ENCODE data around the gene TUBE1. TPM values are rescaled to one million over a fixed set of nuclear protein-coding genes. Genes with fewer than 3 reads are reported as not detected.
"Not testable (repeated sequence)": the region's sequence is repeated elsewhere in the genome, so short reads cannot be mapped to it uniquely, and the experiment has no call there.

Gene TUBE1
- total RNA-seq, 3 donors from 2014 or later, result 27.7 to 72.4 (median 48.2) TPM

DNA sequence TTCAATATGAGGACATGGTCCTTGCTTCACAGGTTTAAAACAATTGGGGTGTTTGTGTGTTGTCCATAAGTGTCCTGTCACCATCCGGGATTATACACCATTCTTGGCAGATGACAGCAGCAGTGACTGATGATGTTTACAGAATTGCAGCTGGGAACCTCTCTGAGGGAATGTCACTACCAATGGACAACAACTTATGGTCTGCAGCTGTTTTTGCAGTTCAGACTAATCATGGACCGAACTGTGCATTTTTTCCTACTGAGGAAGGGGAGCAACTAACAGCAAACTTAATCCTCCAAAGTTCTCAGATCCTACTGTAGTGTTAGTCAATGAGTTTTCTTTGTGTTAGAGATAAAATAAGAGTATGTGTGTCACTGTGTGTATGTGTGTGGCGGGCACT is 26.1 kb upstream of the TUBE1 start:
- Histone ChIP-seq H3K9me3 (no peaks in the 10 kb centered on the region), H3K27ac (no peak overlapping the region)
- TF ChIP-seq, protein P1, sequence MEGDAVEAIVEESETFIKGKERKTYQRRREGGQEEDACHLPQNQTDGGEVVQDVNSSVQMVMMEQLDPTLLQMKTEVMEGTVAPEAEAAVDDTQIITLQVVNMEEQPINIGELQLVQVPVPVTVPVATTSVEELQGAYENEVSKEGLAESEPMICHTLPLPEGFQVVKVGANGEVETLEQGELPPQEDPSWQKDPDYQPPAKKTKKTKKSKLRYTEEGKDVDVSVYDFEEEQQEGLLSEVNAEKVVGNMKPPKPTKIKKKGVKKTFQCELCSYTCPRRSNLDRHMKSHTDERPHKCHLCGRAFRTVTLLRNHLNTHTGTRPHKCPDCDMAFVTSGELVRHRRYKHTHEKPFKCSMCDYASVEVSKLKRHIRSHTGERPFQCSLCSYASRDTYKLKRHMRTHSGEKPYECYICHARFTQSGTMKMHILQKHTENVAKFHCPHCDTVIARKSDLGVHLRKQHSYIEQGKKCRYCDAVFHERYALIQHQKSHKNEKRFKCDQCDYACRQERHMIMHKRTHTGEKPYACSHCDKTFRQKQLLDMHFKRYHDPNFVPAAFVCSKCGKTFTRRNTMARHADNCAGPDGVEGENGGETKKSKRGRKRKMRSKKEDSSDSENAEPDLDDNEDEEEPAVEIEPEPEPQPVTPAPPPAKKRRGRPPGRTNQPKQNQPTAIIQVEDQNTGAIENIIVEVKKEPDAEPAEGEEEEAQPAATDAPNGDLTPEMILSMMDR (IDR thresholded peaks at IDR 0.05), result no peak
- TF ChIP-seq POLR2AphosphoS5 (IDR thresholded peaks at IDR 0.05), result no peak
- no peak for TF ChIP-seq POLR2A (IDR thresholded peaks at IDR 0.05)

DNA sequence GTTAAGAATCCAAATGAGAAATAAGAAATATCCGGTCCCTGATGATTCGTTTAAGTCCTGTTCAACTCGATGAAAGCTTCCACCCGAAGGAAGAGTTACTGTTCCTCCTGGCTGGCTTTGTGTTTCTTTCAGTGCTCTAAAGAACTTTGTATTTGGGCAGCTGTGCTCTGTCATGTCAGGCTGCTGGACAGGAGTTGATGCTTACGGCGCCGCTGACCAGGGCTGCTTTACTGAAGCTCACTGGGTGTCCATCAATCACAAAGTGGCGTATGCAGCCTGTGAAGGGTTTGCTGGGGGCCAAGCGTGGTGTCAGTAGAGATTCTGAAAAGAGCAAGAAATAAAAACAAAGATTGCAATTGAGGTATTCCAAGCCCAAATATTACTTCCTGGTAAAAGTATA is 22.0 kb upstream of the TUBE1 start:
- H3K36me3 ChIP-seq, result no peaks in the 10 kb centered on the region
- intact Hi-C loops (cut with DNase I; ENCODE audit: low total_unique reads), result no loop called here
- no peak for DNase-seq (ENCODE audit: low spot score in 2 of 2)
- H3K27ac ChIP-seq, result no peak overlapping the region
- no peaks in the 10 kb centered on the region for H3K4me1 ChIP-seq
- no peak for TF ChIP-seq POLR2AphosphoS5 (IDR thresholded peaks at IDR 0.05)
- TF ChIP-seq, protein P1 (IDR thresholded peaks at IDR 0.05), result no peak
- TF ChIP-seq POLR2A (IDR thresholded peaks at IDR 0.05), result no peak
- H3K4me3 ChIP-seq, result no peak overlapping the region
- no peaks in the 10 kb centered on the region for H3K27me3 ChIP-seq
- no peaks in the 10 kb centered on the region for H3K9me3 ChIP-seq

More for the DNA sequence above, 26.1 kb upstream of the TUBE1 start:
- DNase-seq (ENCODE audit: low spot score in 2 of 2), result no peak
- intact Hi-C loops (cut with DNase I; ENCODE audit: low total_unique reads), result no loop called here
- Histone ChIP-seq H3K36me3 (no peaks in the 10 kb centered on the region), H3K4me1 (no peaks in the 10 kb centered on the region), H3K4me3 (no peak overlapping the region), H3K27me3 (no peaks in the 10 kb centered on the region)

DNA sequence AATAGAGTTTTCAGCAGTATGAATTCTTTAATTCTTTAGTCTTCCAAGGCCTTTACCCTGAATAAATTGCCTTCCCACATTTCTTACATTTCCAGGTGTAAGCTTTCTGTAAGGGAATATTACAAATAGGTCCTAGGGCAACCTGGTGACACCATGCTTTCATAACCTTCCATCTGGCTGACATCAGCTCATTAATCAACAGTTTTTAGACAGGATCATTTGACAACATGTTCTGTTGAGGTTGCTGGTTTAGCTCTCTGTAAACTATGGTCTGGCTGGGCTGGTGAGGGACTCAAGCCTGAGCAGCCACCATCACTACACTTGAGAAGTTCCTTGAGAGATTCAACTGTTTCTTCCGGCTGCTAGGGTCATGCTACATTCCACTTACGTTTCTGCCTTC is 19.3 kb upstream of the TUBE1 start:
- no peaks in the 10 kb centered on the region for H3K27me3 ChIP-seq
- H3K4me1 ChIP-seq, result no peaks in the 10 kb centered on the region
- H3K9me3 ChIP-seq, result no peaks in the 10 kb centered on the region
- intact Hi-C loops (cut with DNase I; ENCODE audit: low total_unique reads), result no loop called here
- no peak overlapping the region for H3K4me3 ChIP-seq
- TF ChIP-seq, protein P1 (IDR thresholded peaks at IDR 0.05), result no peak
- TF ChIP-seq POLR2AphosphoS5 (IDR thresholded peaks at IDR 0.05) (no peak), POLR2A (IDR thresholded peaks at IDR 0.05) (no peak)
- H3K36me3 ChIP-seq, result no peaks in the 10 kb centered on the region
- DNase-seq (ENCODE audit: low spot score in 2 of 2), result no peak
- H3K27ac ChIP-seq, result no peak overlapping the region

DNA sequence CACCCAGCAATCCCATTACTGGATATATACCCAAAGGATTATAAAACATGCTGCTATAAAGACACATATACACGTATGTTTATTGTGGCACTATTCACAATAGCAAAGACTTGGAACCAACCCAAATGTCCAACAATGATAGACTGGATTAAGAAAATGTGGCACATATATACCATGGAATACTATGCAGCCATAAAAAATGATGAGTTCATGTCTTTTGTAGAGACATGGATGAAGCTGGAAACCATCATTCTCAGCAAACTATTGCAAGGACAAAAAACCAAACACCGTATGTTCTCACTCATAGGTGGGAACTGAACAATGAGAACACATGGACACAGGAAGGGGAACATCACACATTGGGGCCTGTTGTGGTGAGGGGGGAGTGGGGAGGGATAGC is 18.7 kb upstream of the TUBE1 start:
- H3K4me1 ChIP-seq; DNase-seq (ENCODE audit: low spot score in 2 of 2); intact Hi-C loops (cut with DNase I; ENCODE audit: low total_unique reads); H3K4me3 ChIP-seq; H3K9me3 ChIP-seq; H3K27ac ChIP-seq; H3K36me3 ChIP-seq; H3K27me3 ChIP-seq: not testable (repeated sequence)

DNA sequence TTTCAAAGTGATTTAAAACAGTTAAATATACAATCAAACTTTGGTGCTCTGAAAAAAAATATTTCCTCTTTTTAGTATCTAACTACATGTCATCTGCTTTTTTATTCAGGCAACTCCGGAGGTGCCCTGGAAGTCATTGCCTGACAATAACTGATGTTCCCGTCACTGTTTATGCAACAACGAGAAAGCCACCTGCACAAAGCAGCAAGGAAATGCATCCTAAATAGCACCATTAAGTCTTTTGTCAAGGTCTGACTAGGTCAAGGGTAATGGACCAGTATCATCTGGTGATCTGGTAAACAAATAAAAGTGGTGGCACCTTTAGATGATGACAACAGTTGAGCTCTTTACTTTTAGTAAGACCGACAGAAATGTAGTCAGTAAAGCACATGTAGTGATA is 13.3 kb upstream of the TUBE1 start:
- no peak for TF ChIP-seq POLR2AphosphoS5 (IDR thresholded peaks at IDR 0.05)
- Histone ChIP-seq H3K27me3 (no peaks in the 10 kb centered on the region), H3K36me3 (no peaks in the 10 kb centered on the region), H3K4me3 (no peak overlapping the region), H3K27ac (no peak overlapping the region), H3K9me3 (no peaks in the 10 kb centered on the region), H3K4me1 (no peaks in the 10 kb centered on the region)
- no peak for DNase-seq (ENCODE audit: low spot score in 2 of 2)
- intact Hi-C loops (cut with DNase I; ENCODE audit: low total_unique reads), result no loop called here

DNA sequence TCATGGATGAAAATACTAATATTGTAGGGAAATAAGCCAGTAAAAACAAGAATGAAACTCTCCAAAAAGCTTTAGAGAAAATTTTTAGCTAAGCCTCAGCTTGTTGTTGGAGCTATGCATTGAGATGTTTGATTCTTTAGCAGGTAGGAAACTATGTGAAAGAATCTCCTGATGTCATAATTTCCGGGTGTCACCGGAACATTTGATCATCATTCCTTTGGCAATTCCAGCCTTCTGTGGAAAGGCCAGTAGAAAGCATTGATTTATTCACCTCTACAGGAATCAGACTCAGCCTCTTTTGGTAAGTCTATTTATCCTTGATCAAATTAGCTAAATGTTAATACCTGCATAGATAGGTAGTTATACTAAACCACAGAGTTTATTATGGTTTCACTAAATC is 9.6 kb upstream of the TUBE1 start:
- intact Hi-C loops (cut with DNase I; ENCODE audit: low total_unique reads), result no loop called here
- Histone ChIP-seq H3K4me3 (no peak overlapping the region), H3K9me3 (no peaks in the 10 kb centered on the region), H3K27ac (no peak overlapping the region), H3K36me3 (no peaks in the 10 kb centered on the region), H3K4me1 (no peaks in the 10 kb centered on the region), H3K27me3 (no peaks in the 10 kb centered on the region)
- TF ChIP-seq, protein P1 (IDR thresholded peaks at IDR 0.05), result no peak
- no peak for TF ChIP-seq POLR2A (IDR thresholded peaks at IDR 0.05)
- no peak for TF ChIP-seq POLR2AphosphoS5 (IDR thresholded peaks at IDR 0.05)
- DNase-seq (ENCODE audit: low spot score in 2 of 2), result no peak

Data from breast epithelium (tissue), 4 donors.